Body of pancreas (tissue), 4 donors: ENCODE results near the gene SESN3. TPM values are rescaled to one million over a fixed set of nuclear protein-coding genes. Genes with fewer than 3 reads are reported as not detected.

ENCODE experiments used
- ATAC-seq: fragments of 150-250 bp; one replicate; pipeline ENCODE4 v1.9.1; 2016
- DNase-seq, 4 donors: peaks; one replicate each; pipeline ENCODE4 v3.0.0-alpha.2; 2019
- H3K27ac ChIP-seq, 4 donors: fragments of 200-600 bp; sonication (generic); 1 replicate in 3 of 4; 2 replicates in 1 of 4; pipeline versions ENCODE4 v1.5.1 to v1.6.1; 2016 to 2019; ENCODE audit warnings: mild to moderate bottlenecking in 1 of 4, mixed read lengths in 1 of 4, moderate library complexity in 1 of 4
- H3K27me3 ChIP-seq, 2 donors: fragments of 200-600 bp; sonication (generic); one replicate each; pipeline ENCODE4 v1.6.0; 2016; ENCODE audit warnings: mild to moderate bottlenecking in 1 of 2
- H3K36me3 ChIP-seq, 2 donors: fragments of 200-600 bp; sonication (generic); replicated peaks in 1 of 2; 2 replicates each; pipeline ENCODE4 v1.5.1; 2016; ENCODE audit warnings: low read depth in 2 of 2; ENCODE audit not compliant: insufficient read depth in 1 of 2
- H3K4me1 ChIP-seq: fragments of 200-600 bp; sonication (generic); one replicate; pipeline ENCODE4 v1.6.0; 2016
- H3K4me3 ChIP-seq, 2 donors: fragments of 200-600 bp; sonication (generic); 1 replicate in 1 of 2; 2 replicates in 1 of 2; pipeline ENCODE4 v1.5.1; 2016 to 2019
- H3K9me3 ChIP-seq, 3 donors: fragments of 200-600 bp; sonication (generic); 1 replicate in 2 of 3; 2 replicates in 1 of 3; pipeline ENCODE4 v1.5.1; 2016
- POLR2A ChIP-seq, 3 donors: fragments of 450-650 bp; IDR thresholded peaks; one replicate each; pipeline ENCODE4 v1.6.1; 2016; ENCODE audit warnings: antibody characterized with exemption in 3 of 3, mild to moderate bottlenecking in 2 of 3
- WGBS, 2 donors: methylation state at CpG; one replicate each; pipeline ENCODE4 v1.1.5; 2017; 5-methylcytosine and 5-hydroxymethylcytosine counted together
- intact Hi-C: fragments of 100-400 bp; cut with DNase I; formaldehyde crosslinking; loops from one replicate; pipeline ENCODE4 v1.15.1; 2023
- total RNA-seq, 2 donors: library from RNA; depleted of rRNA; stranded (reverse); fragments of >200 nt; gene quantifications; one replicate each; pipeline ENCODE4 v1.1.0, GENCODE V29; 2016
- TF ChIP-seq, protein P1 (sequence below), 7 experiments: fragments of 450-650 bp in 4 of 7; fragments of 200-600 bp in 3 of 7; sonication (generic) in 3 of 7; IDR thresholded peaks; one replicate each; pipeline ENCODE4 v1.5.1; 2016 to 2019; ENCODE audit warnings: antibody characterized with exemption in 7 of 7

Gene SESN3
- total RNA-seq, 2 donors from 2014 or later = 9.6 to 11.4 TPM

DNA sequence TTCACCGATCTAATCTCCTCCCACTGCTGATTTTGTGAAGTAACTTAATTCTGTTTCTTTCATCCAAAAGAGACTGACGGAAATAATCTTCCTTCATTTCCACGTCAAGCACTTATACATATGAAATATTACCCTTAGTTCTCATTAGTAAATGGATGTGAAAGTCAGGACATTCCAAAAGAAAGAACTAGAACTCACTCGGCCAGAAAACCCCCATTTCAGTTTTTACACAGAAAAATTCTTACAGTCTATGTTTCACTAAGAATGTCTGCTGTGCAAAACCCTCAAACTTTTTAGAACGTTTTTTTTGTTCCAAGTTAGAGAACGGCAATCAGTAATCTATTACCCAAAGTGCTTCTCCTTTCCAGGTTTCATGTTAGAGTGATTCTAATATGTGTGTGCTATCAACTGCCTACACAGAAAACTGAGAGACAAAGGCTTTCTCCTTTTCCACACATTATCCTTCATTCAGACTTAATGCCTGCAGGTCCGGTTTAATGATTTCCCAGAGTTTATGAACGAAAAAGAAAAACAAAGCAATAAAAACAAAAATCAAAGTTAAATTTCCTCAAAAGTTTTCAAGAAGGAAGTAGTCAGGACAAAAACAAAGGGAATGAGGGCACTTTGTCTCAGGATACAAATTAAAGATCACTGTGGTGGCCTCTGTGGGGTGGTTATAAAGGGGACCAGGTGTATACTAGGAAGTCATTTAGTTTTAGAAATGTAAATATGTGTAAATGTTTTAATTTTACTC is 11.3 kb upstream of the SESN3 start:
- ATAC-seq (no peak), DNase-seq (no peak)
- H3K27ac ChIP-seq = peak overlapping the region in 3 of 4 donors; percentile 54 to 66 (median 55)
- no peak overlapping the region for H3K4me3 ChIP-seq
- 27 to 29% methylated on average over 8 of the region's 8 CpGs for WGBS, 2 donors
- TF ChIP-seq, protein P1, sequence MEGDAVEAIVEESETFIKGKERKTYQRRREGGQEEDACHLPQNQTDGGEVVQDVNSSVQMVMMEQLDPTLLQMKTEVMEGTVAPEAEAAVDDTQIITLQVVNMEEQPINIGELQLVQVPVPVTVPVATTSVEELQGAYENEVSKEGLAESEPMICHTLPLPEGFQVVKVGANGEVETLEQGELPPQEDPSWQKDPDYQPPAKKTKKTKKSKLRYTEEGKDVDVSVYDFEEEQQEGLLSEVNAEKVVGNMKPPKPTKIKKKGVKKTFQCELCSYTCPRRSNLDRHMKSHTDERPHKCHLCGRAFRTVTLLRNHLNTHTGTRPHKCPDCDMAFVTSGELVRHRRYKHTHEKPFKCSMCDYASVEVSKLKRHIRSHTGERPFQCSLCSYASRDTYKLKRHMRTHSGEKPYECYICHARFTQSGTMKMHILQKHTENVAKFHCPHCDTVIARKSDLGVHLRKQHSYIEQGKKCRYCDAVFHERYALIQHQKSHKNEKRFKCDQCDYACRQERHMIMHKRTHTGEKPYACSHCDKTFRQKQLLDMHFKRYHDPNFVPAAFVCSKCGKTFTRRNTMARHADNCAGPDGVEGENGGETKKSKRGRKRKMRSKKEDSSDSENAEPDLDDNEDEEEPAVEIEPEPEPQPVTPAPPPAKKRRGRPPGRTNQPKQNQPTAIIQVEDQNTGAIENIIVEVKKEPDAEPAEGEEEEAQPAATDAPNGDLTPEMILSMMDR (IDR thresholded peaks at IDR 0.05) = no peak
- no peak for TF ChIP-seq POLR2A (IDR thresholded peaks at IDR 0.05)
- no peaks in the 10 kb centered on the region for H3K27me3 ChIP-seq
- no peaks in the 10 kb centered on the region for H3K36me3 ChIP-seq
- H3K9me3 ChIP-seq = no peaks in the 10 kb centered on the region
- H3K4me1 ChIP-seq = peaks cover 8% of the 10 kb centered on the region
- intact Hi-C loops = no loop called here

DNA sequence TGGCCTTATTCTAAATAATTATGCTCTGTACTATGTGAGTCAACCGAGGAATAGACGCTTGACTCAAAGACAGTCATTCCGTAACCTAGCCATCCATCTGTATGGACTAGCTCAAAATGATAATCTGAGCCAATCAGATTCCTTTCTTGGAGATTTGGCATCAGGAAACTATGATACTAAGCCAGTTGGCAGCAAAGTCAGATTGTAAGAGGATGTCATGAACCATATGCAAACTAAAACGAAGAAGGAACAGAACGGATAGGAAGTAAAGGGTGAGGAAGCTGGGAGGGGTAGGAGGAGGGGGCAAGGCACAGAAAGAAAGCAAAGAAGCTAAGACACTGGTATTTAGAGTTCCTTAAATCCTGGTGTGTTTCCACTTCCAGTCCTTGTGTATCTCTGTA is 10.7 kb upstream of the SESN3 start:
- Histone ChIP-seq H3K9me3 (no peaks in the 10 kb centered on the region), H3K4me1 (peaks cover 8% of the 10 kb centered on the region), H3K27me3 (no peaks in the 10 kb centered on the region), H3K36me3 (no peaks in the 10 kb centered on the region), H3K4me3 (no peak overlapping the region), H3K27ac (peak overlapping the region in 3 of 4 donors; percentile 54 to 66 (median 55))
- TF ChIP-seq, protein P1 (IDR thresholded peaks at IDR 0.05) = no peak
- TF ChIP-seq POLR2A (IDR thresholded peaks at IDR 0.05) = no peak
- 61 to 73% methylated on average over 5 of the region's 5 CpGs for WGBS, 2 donors
- ATAC-seq (no peak), DNase-seq (no peak)
- intact Hi-C loops = no loop called here

DNA sequence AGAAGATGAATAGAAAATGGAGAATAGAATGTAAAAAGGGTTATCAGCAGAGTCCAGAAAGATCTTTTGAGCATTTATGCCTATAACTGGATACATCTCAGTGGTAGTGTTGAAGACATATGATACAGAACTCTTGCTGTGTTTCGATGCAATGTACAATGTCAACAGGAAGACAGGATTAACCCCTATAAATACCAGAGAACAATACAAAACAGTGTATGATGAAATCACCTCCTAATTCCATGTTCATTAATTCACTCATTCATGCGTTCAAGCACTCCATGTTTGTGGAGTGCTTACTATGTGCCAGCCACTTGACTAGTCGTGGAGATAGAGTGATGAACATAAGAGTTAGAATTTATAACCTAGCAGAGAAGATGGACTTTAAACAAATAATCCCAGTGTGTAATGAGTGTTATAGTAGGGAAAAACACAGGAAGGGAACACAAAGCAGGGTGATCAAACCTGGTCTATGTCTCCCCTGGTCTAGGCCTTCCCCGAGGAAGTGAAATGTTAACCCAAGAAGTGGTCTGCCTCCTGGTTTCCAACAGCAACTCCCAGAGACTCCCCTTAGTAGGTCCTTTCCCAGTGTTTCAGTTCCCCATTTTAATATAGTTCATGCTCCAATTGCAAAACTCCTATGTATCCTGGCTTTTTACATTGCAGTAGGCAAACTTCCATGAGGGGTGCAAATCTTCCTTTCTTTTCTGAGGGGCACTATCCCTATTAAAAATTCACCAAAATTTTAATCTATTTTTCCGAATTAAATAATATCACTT is 9.1 kb upstream of the SESN3 start:
- Histone ChIP-seq H3K9me3 (no peaks in the 10 kb centered on the region), H3K4me1 (peaks cover 8% of the 10 kb centered on the region), H3K4me3 (no peak overlapping the region), H3K36me3 (no peaks in the 10 kb centered on the region), H3K27me3 (no peaks in the 10 kb centered on the region), H3K27ac (no peak overlapping the region)
- intact Hi-C loops = no loop called here
- WGBS, 2 donors = 71 to 75% methylated on average over 5 of the region's 5 CpGs
- DNase-seq = no peak
- TF ChIP-seq, protein P1 (IDR thresholded peaks at IDR 0.05) = no peak
- TF ChIP-seq POLR2A (IDR thresholded peaks at IDR 0.05) = no peak
- ATAC-seq = no peak

DNA sequence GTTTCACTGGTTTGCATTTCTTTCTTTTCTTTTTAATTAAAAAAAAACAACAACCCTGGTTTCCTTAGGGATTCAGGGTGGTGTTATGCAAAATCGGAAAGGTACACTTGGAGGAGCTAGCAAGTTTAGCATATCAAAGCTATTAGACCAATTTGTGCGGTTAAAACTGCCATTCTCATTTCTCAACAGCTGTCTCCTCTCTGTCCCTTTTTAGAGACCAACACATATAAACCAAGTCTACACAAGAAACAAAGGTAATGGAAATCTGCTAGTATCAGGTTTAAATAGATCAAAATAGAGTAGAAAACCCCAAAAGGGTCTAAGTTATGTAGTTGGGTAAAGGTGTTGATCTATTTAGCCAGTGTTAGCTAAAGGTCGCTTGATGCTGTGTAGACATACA is 1.7 kb upstream of the SESN3 start:
- no peaks in the 10 kb centered on the region for H3K9me3 ChIP-seq
- 38 to 42% methylated on average over 3 of the region's 3 CpGs for WGBS, 2 donors
- no peak overlapping the region for H3K4me3 ChIP-seq
- no peaks in the 10 kb centered on the region for H3K36me3 ChIP-seq
- no peak for TF ChIP-seq POLR2A (IDR thresholded peaks at IDR 0.05)
- TF ChIP-seq, protein P1 (IDR thresholded peaks at IDR 0.05) = no peak
- H3K27me3 ChIP-seq = no peaks in the 10 kb centered on the region
- intact Hi-C loops = no loop called here
- ATAC-seq (no peak), DNase-seq (no peak)
- H3K4me1 ChIP-seq = peaks cover 16% of the 10 kb centered on the region
- peak overlapping the region in 3 of 4 donors; percentile 77 to 90 (median 84) for H3K27ac ChIP-seq
